Ishikawa (cell line): ENCODE measurements around the gene EP300.

Experiments used
- CREB1 ChIP-seq: IDR thresholded peaks from 2 replicates; pipeline ENCODE4 v1.6.1; 2012; ENCODE audit warnings: low read depth
- EP300 ChIP-seq: IDR thresholded peaks from 2 replicates; pipeline ENCODE4 v1.6.1; 2012; ENCODE audit warnings: borderline replicate concordance
- NFIC ChIP-seq: IDR thresholded peaks from 2 replicates; pipeline ENCODE4 v1.6.1; 2012
- RAD21 ChIP-seq: IDR thresholded peaks from 2 replicates; pipeline ENCODE4 v1.6.1; 2012; ENCODE audit warnings: low read depth
- REST ChIP-seq: IDR thresholded peaks from 2 replicates; pipeline ENCODE4 v1.6.1; 2012; ENCODE audit warnings: low read depth, mild to moderate bottlenecking
- TAF1 ChIP-seq: IDR thresholded peaks from 2 replicates; pipeline ENCODE4 v1.6.1; 2012; ENCODE audit warnings: low read depth, mild to moderate bottlenecking
- TEAD4 ChIP-seq: IDR thresholded peaks from 2 replicates; pipeline ENCODE4 v1.6.1; 2012
- TF ChIP-seq, protein P1 (sequence below): IDR thresholded peaks from 2 replicates; pipeline ENCODE4 v1.6.1; 2012
- TF ChIP-seq, protein P2 (sequence below): IDR thresholded peaks from 2 replicates; pipeline ENCODE4 v1.6.1; 2012

DNA sequence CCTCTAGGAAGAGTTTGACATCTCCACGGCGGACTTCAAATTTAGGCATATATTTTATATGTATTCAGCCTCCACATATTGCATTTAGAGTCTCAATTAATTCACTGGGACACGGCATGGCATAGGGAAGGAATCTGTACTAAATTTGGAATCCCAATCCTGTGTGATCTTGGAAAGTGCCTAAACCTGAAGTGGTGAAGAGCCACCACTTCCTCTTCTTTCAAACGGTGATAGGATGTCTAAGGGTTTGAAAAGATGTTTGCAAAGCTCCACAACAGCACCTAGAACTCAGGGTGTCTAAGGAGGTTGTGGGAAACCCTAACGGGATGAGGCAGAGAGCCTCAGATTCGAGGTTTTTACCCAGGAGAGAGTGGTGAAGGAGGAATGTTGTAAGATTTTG is 111.7 kb downstream of the EP300 start:
- no peak for TF ChIP-seq TAF1
- no peak for TF ChIP-seq EP300
- TF ChIP-seq CREB1 = no peak
- TF ChIP-seq NFIC = no peak
- no peak for TF ChIP-seq RAD21
- no peak for TF ChIP-seq REST
- TF ChIP-seq, protein P1, sequence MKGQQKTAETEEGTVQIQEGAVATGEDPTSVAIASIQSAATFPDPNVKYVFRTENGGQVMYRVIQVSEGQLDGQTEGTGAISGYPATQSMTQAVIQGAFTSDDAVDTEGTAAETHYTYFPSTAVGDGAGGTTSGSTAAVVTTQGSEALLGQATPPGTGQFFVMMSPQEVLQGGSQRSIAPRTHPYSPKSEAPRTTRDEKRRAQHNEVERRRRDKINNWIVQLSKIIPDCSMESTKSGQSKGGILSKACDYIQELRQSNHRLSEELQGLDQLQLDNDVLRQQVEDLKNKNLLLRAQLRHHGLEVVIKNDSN = no peak
- TF ChIP-seq TEAD4 = no peak
- TF ChIP-seq, protein P2, sequence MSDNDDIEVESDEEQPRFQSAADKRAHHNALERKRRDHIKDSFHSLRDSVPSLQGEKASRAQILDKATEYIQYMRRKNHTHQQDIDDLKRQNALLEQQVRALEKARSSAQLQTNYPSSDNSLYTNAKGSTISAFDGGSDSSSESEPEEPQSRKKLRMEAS = no peak
